Central memory CD8-positive, alpha-beta T cell (primary cell): ENCODE measurements around the gene ANAPC15.

Source experiments
- ATAC-seq: fragments of 150-1000 bp; cut with Tn5 transposase; replicated peaks from 2 replicates; pipeline ENCODE4 v1.10.0; 2022; ENCODE audit warnings: mild to moderate bottlenecking, moderate FRiP score, moderate number of reproducible peaks; ENCODE audit not compliant: poor library complexity, severe bottlenecking; ENCODE audit errors: extremely low read depth
- DNase-seq, 2 donors: peaks; one replicate each; pipeline ENCODE4 v3.0.0; 2021; ENCODE audit warnings: low spot score in 2 of 2
- H3K27ac Mint-ChIP-seq: one replicate; pipeline ENCODE4 v1.8.0; 2022; ENCODE audit warnings: low read depth, mild to moderate bottlenecking, moderate library complexity, mixed read lengths
- H3K27me3 Mint-ChIP-seq: one replicate; pipeline ENCODE4 v1.8.0; 2022; ENCODE audit warnings: mixed read lengths
- H3K36me3 Mint-ChIP-seq: one replicate; pipeline ENCODE4 v1.8.0; 2022; ENCODE audit warnings: mild to moderate bottlenecking, moderate library complexity, mixed read lengths; ENCODE audit not compliant: insufficient read depth
- H3K4me1 Mint-ChIP-seq: one replicate; pipeline ENCODE4 v1.8.0; 2022; ENCODE audit warnings: mixed read lengths
- H3K4me3 Mint-ChIP-seq: one replicate; pipeline ENCODE4 v1.8.0; 2022; ENCODE audit warnings: mild to moderate bottlenecking, moderate library complexity, mixed read lengths
- H3K9me3 Mint-ChIP-seq: one replicate; pipeline ENCODE4 v1.8.0; 2022; ENCODE audit warnings: mixed read lengths

Gene ANAPC15

GRCh38 chr11:72119198-72119597 lies 6.7 kb upstream of the ANAPC15 start:
- peaks cover 2% of the 10 kb centered on the region for H3K36me3 Mint-ChIP-seq
- no peak for ATAC-seq
- no peaks in the 10 kb centered on the region for H3K9me3 Mint-ChIP-seq
- peaks cover 26% of the 10 kb centered on the region for H3K27me3 Mint-ChIP-seq
- DNase-seq = no peak
- H3K4me3 Mint-ChIP-seq = no peak overlapping the region
- no peak overlapping the region for H3K27ac Mint-ChIP-seq
- H3K4me1 Mint-ChIP-seq = no peaks in the 10 kb centered on the region

- peaks cover 13% of the 10 kb centered on the region for H3K36me3 Mint-ChIP-seq
- peaks cover 22% of the 10 kb centered on the region for H3K27me3 Mint-ChIP-seq
- DNase-seq = no peak
- H3K27ac Mint-ChIP-seq = no peak overlapping the region
- ATAC-seq = no peak
- H3K4me3 Mint-ChIP-seq = no peak overlapping the region
- peaks cover 15% of the 10 kb centered on the region for H3K4me1 Mint-ChIP-seq
- H3K9me3 Mint-ChIP-seq = no peaks in the 10 kb centered on the region
These were observed 3.7 kb upstream of the ANAPC15 start for GRCh38 chr11:72116019-72116755.

GRCh38 chr11:72114570-72114969 lies 2.1 kb upstream of the ANAPC15 start:
- DNase-seq (no peak), ATAC-seq (no peak)
- Mint-ChIP-seq H3K4me3 (no peak overlapping the region), H3K27me3 (peaks cover 14% of the 10 kb centered on the region), H3K27ac (peak overlapping the region; percentile 3), H3K9me3 (no peaks in the 10 kb centered on the region), H3K4me1 (peaks cover 19% of the 10 kb centered on the region), H3K36me3 (peaks cover 13% of the 10 kb centered on the region)

GRCh38 chr11:72112978-72113808 lies 698 bp upstream of the ANAPC15 start:
- Mint-ChIP-seq H3K4me1 (peaks cover 19% of the 10 kb centered on the region), H3K4me3 (peak overlapping the region; percentile 88), H3K36me3 (peaks cover 15% of the 10 kb centered on the region), H3K27ac (peak overlapping the region; percentile 96), H3K9me3 (no peaks in the 10 kb centered on the region), H3K27me3 (no peaks in the 10 kb centered on the region)
- DNase-seq (no peak), ATAC-seq (peak; percentile 10)

GRCh38 chr11:72111300-72112142 lies 974 bp downstream of the ANAPC15 start:
- H3K27me3 Mint-ChIP-seq = no peaks in the 10 kb centered on the region
- peaks cover 15% of the 10 kb centered on the region for H3K36me3 Mint-ChIP-seq
- DNase-seq (no peak), ATAC-seq (no peak)
- H3K4me3 Mint-ChIP-seq = peak overlapping the region; percentile 88
- peak overlapping the region; percentile 96 for H3K27ac Mint-ChIP-seq
- no peaks in the 10 kb centered on the region for H3K9me3 Mint-ChIP-seq
- H3K4me1 Mint-ChIP-seq = peaks cover 19% of the 10 kb centered on the region

- peaks cover 34% of the 10 kb centered on the region for H3K4me1 Mint-ChIP-seq
- H3K9me3 Mint-ChIP-seq = no peaks in the 10 kb centered on the region
- H3K27me3 Mint-ChIP-seq = no peaks in the 10 kb centered on the region
These were observed 6.6 kb downstream of the ANAPC15 start, which contains the start of gene TOMT for GRCh38 chr11:72105888-72106287. Gene TOMT, plus strand, starts transcription at chr11:72105924. Its CDS starts 28 bp downstream, at chr11:72105952.

GRCh38 chr11:72103754-72104167 lies 8.7 kb downstream of the ANAPC15 start:
- DNase-seq (no peak), ATAC-seq (no peak)
- Mint-ChIP-seq H3K36me3 (peaks cover 11% of the 10 kb centered on the region), H3K27me3 (no peaks in the 10 kb centered on the region), H3K4me3 (peak overlapping the region; percentile 81), H3K27ac (peak overlapping the region; percentile 86), H3K4me1 (peaks cover 40% of the 10 kb centered on the region), H3K9me3 (no peaks in the 10 kb centered on the region)

More at GRCh38 chr11:72105888-72106287, 6.6 kb downstream of the ANAPC15 start, which contains the start of gene TOMT:
- DNase-seq (no peak), ATAC-seq (no peak)
- peaks cover 13% of the 10 kb centered on the region for H3K36me3 Mint-ChIP-seq
- H3K4me3 Mint-ChIP-seq = no peak within 1 kb of the TSS
- peak within 1 kb of the TSS; percentile 86 for H3K27ac Mint-ChIP-seq

- Mint-ChIP-seq H3K27ac (peak within 1 kb of the TSS; percentile 86), H3K27me3 (no peaks in the 10 kb centered on the region), H3K4me1 (peaks cover 40% of the 10 kb centered on the region), H3K9me3 (no peaks in the 10 kb centered on the region), H3K36me3 (peaks cover 13% of the 10 kb centered on the region), H3K4me3 (peak within 1 kb of the TSS; percentile 81)
- ATAC-seq = peak; percentile 98
- DNase-seq = peak; percentile 95 to 96
These were observed 9.3 kb downstream of the ANAPC15 start, which contains the start of gene LAMTOR1 for GRCh38 chr11:72102946-72103753. Gene LAMTOR1, minus strand, starts transcription at chr11:72103297. Its CDS starts 73 bp downstream, at chr11:72103224.

GRCh38 chr11:72102631-72102945 lies 9.9 kb downstream of the ANAPC15 start:
- Mint-ChIP-seq H3K27me3 (no peaks in the 10 kb centered on the region), H3K36me3 (peaks cover 13% of the 10 kb centered on the region), H3K9me3 (no peaks in the 10 kb centered on the region), H3K4me1 (peaks cover 46% of the 10 kb centered on the region), H3K27ac (peak overlapping the region; percentile 86), H3K4me3 (peak overlapping the region; percentile 81)
- DNase-seq (no peak), ATAC-seq (peak; percentile 5)

GRCh38 chr11:72102162-72102561 lies 10.3 kb downstream of the ANAPC15 start:
- Mint-ChIP-seq H3K4me1 (peaks cover 46% of the 10 kb centered on the region), H3K4me3 (peak overlapping the region; percentile 81), H3K27ac (peak overlapping the region; percentile 86), H3K9me3 (no peaks in the 10 kb centered on the region), H3K36me3 (peaks cover 17% of the 10 kb centered on the region), H3K27me3 (no peaks in the 10 kb centered on the region)
- DNase-seq = no peak
- no peak for ATAC-seq

GRCh38 chr11:72100462-72100861 lies 12.0 kb downstream of the ANAPC15 start:
- no peak for DNase-seq
- no peak for ATAC-seq
- H3K4me3 Mint-ChIP-seq = no peak overlapping the region
- no peaks in the 10 kb centered on the region for H3K9me3 Mint-ChIP-seq
- no peaks in the 10 kb centered on the region for H3K27me3 Mint-ChIP-seq
- H3K4me1 Mint-ChIP-seq = peaks cover 46% of the 10 kb centered on the region
- peaks cover 18% of the 10 kb centered on the region for H3K36me3 Mint-ChIP-seq
- H3K27ac Mint-ChIP-seq = no peak overlapping the region
